ENCODE measurements around the gene ASB5.

GRCh38 chr4:176259330-176260090 is 9.5 kb downstream of the ASB5 start:
- TF ChIP-seq, protein P1, sequence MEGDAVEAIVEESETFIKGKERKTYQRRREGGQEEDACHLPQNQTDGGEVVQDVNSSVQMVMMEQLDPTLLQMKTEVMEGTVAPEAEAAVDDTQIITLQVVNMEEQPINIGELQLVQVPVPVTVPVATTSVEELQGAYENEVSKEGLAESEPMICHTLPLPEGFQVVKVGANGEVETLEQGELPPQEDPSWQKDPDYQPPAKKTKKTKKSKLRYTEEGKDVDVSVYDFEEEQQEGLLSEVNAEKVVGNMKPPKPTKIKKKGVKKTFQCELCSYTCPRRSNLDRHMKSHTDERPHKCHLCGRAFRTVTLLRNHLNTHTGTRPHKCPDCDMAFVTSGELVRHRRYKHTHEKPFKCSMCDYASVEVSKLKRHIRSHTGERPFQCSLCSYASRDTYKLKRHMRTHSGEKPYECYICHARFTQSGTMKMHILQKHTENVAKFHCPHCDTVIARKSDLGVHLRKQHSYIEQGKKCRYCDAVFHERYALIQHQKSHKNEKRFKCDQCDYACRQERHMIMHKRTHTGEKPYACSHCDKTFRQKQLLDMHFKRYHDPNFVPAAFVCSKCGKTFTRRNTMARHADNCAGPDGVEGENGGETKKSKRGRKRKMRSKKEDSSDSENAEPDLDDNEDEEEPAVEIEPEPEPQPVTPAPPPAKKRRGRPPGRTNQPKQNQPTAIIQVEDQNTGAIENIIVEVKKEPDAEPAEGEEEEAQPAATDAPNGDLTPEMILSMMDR (IDR thresholded peaks at IDR 0.05 in 8 of 11, conservative IDR thresholded peaks at IDR 0.05 in 3 of 11): no peak
- no peak for TF ChIP-seq POLR2A (IDR thresholded peaks at IDR 0.05)
